Ishikawa (cell line): ENCODE results near the gene ANAPC16.

Experiments used
- CEBPB ChIP-seq: IDR thresholded peaks from 2 replicates; pipeline ENCODE4 v1.6.1; 2012
- CREB1 ChIP-seq: IDR thresholded peaks from 2 replicates; pipeline ENCODE4 v1.6.1; 2012; ENCODE audit warnings: low read depth
- EGR1 ChIP-seq: IDR thresholded peaks from 2 replicates; pipeline ENCODE4 v1.6.1; 2012
- EP300 ChIP-seq: IDR thresholded peaks from 2 replicates; pipeline ENCODE4 v1.6.1; 2012; ENCODE audit warnings: borderline replicate concordance
- FOXM1 ChIP-seq: IDR thresholded peaks from 2 replicates; pipeline ENCODE4 v1.6.1; 2012; ENCODE audit warnings: low read depth, borderline replicate concordance
- NFIC ChIP-seq: IDR thresholded peaks from 2 replicates; pipeline ENCODE4 v1.6.1; 2012
- RAD21 ChIP-seq: IDR thresholded peaks from 2 replicates; pipeline ENCODE4 v1.6.1; 2012; ENCODE audit warnings: low read depth
- TAF1 ChIP-seq: IDR thresholded peaks from 2 replicates; pipeline ENCODE4 v1.6.1; 2012; ENCODE audit warnings: low read depth, mild to moderate bottlenecking
- TCF12 ChIP-seq: IDR thresholded peaks from 2 replicates; pipeline ENCODE4 v1.6.1; 2012; ENCODE audit warnings: low read depth
- TEAD4 ChIP-seq: IDR thresholded peaks from 2 replicates; pipeline ENCODE4 v1.6.1; 2012
- USF1 ChIP-seq: IDR thresholded peaks from 2 replicates; pipeline ENCODE4 v1.6.1; 2012
- YY1 ChIP-seq: IDR thresholded peaks from 2 replicates; pipeline ENCODE4 v1.6.1; 2012; ENCODE audit warnings: low read depth
- ZBTB7A ChIP-seq: IDR thresholded peaks from 2 replicates; pipeline ENCODE4 v1.6.1; 2012; ENCODE audit warnings: low read depth
- TF ChIP-seq, protein P1 (sequence below): IDR thresholded peaks from 2 replicates; pipeline ENCODE4 v1.6.1; 2012
- TF ChIP-seq, protein P2 (sequence below): IDR thresholded peaks from 2 replicates; pipeline ENCODE4 v1.6.1; 2012; ENCODE audit warnings: low read depth, mild to moderate bottlenecking

Gene ANAPC16

GRCh38 chr10:72223743-72224101 is 7.9 kb downstream of the ANAPC16 start:
- TF ChIP-seq EGR1 (no peak), NFIC (no peak), TEAD4 (no peak), CEBPB (no peak), EP300 (no peak), CREB1 (no peak), RAD21 (no peak), YY1 (no peak), TCF12 (no peak), TAF1 (no peak), FOXM1 (no peak), ZBTB7A (no peak), USF1 (no peak)
- TF ChIP-seq, protein P1, sequence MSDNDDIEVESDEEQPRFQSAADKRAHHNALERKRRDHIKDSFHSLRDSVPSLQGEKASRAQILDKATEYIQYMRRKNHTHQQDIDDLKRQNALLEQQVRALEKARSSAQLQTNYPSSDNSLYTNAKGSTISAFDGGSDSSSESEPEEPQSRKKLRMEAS = no peak
- TF ChIP-seq, protein P2, sequence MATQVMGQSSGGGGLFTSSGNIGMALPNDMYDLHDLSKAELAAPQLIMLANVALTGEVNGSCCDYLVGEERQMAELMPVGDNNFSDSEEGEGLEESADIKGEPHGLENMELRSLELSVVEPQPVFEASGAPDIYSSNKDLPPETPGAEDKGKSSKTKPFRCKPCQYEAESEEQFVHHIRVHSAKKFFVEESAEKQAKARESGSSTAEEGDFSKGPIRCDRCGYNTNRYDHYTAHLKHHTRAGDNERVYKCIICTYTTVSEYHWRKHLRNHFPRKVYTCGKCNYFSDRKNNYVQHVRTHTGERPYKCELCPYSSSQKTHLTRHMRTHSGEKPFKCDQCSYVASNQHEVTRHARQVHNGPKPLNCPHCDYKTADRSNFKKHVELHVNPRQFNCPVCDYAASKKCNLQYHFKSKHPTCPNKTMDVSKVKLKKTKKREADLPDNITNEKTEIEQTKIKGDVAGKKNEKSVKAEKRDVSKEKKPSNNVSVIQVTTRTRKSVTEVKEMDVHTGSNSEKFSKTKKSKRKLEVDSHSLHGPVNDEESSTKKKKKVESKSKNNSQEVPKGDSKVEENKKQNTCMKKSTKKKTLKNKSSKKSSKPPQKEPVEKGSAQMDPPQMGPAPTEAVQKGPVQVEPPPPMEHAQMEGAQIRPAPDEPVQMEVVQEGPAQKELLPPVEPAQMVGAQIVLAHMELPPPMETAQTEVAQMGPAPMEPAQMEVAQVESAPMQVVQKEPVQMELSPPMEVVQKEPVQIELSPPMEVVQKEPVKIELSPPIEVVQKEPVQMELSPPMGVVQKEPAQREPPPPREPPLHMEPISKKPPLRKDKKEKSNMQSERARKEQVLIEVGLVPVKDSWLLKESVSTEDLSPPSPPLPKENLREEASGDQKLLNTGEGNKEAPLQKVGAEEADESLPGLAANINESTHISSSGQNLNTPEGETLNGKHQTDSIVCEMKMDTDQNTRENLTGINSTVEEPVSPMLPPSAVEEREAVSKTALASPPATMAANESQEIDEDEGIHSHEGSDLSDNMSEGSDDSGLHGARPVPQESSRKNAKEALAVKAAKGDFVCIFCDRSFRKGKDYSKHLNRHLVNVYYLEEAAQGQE = no peak

GRCh38 chr10:72226418-72227027 is 10.7 kb downstream of the ANAPC16 start:
- TF ChIP-seq TAF1 = no peak
- no peak for TF ChIP-seq FOXM1
- no peak for TF ChIP-seq ZBTB7A
- TF ChIP-seq YY1 = no peak
- no peak for TF ChIP-seq NFIC
- no peak for TF ChIP-seq USF1
- no peak for TF ChIP-seq EP300

DNA sequence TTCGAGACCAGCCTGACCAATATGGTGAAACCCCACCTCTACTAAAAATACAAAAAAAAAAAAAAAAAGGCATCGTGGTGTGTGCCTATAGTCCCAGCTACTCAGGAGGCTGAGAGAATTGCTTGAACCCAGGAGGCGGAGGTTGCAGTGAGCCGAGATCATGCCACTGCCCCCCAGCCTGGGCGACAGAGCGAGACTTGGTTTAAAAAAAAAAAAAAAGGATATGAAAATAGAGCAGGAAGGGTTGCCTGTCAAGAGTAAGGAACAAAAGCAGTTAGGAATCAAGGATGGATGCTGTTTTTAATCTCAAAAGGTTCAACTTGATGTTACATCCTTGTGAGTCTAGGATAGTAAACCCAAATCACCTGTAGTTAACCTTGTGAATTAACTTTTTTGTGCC is 12.0 kb downstream of the ANAPC16 start:
- no peak for TF ChIP-seq ZBTB7A
- no peak for TF ChIP-seq NFIC
- no peak for TF ChIP-seq TEAD4
- TF ChIP-seq, protein P2 = no peak
- no peak for TF ChIP-seq YY1
- TF ChIP-seq FOXM1 = no peak
- TF ChIP-seq TCF12 = no peak
- TF ChIP-seq, protein P1 = no peak

- TF ChIP-seq YY1 (no peak), NFIC (peak; percentile 90), TEAD4 (peak; percentile 7; the same call in 1 of the 2 replicates), USF1 (no peak), CREB1 (no peak), RAD21 (no peak), TCF12 (no peak), EP300 (peak; percentile 33; the same call in 1 of the 2 replicates), TAF1 (no peak), FOXM1 (no peak), CEBPB (no peak), ZBTB7A (no peak), EGR1 (no peak)
- TF ChIP-seq, protein P2 = no peak
- TF ChIP-seq, protein P1 = no peak
Measured at GRCh38 chr10:72228318-72228751, 12.5 kb downstream of the ANAPC16 start.
